ENCODE measurements around the gene DEDD.
"Not testable (repeated sequence)": the region's sequence is repeated elsewhere in the genome, so short reads cannot be mapped to it uniquely, and the experiment has no call there.

The DEDD gene

GRCh38 chr1:161121834-161122233 lies 10.6 kb downstream of the DEDD start:
- DNase-seq = no peak

- DNase-seq = no peak
Measured at GRCh38 chr1:161121042-161121650, 11.3 kb downstream of the DEDD start.

- DNase-seq = peak; percentile 5
Measured at GRCh38 chr1:161119092-161119903, 13.2 kb downstream of the DEDD start.

GRCh38 chr1:161117759-161118581 lies 14.5 kb downstream of the DEDD start, which contains the start of the genes NIT1 and PFDN2:
TSS of gene NIT1 (plus strand) at chr1:161118105. CDS start at chr1:161118177, 72 bp downstream.
TSS of gene PFDN2 (minus strand) at chr1:161118037. CDS start at chr1:161118026, 11 bp downstream.
- DNase-seq = peak; percentile 94

GRCh38 chr1:161115961-161116360 lies 16.5 kb downstream of the DEDD start:
- not testable (repeated sequence) for DNase-seq

GRCh38 chr1:161115132-161115711 lies 17.2 kb downstream of the DEDD start:
- no peak for DNase-seq

- DNase-seq = no peak
Measured at GRCh38 chr1:161114556-161114955, 17.9 kb downstream of the DEDD start.

GRCh38 chr1:161113915-161114314 lies 18.6 kb downstream of the DEDD start:
- no peak for DNase-seq

GRCh38 chr1:161111527-161111926 lies 20.9 kb downstream of the DEDD start:
- DNase-seq = no peak

- no peak for DNase-seq
Measured at GRCh38 chr1:161111117-161111516, 21.4 kb downstream of the DEDD start.

GRCh38 chr1:161106431-161106830 lies 26.0 kb downstream of the DEDD start:
- no peak for DNase-seq

- DNase-seq = no peak
Measured at GRCh38 chr1:161100556-161100955, 31.9 kb downstream of the DEDD start.

GRCh38 chr1:161099090-161099802 lies 33.2 kb downstream of the DEDD start:
- DNase-seq = no peak

GRCh38 chr1:161098210-161099068 lies 34.0 kb downstream of the DEDD start, which contains the start of gene KLHDC9:
TSS of gene KLHDC9 (plus strand) at chr1:161098361. CDS start at chr1:161098536, 175 bp downstream.
- peak; percentile 92 for DNase-seq

GRCh38 chr1:161096530-161096929 lies 35.9 kb downstream of the DEDD start:
- no peak for DNase-seq

- DNase-seq = no peak
Measured at GRCh38 chr1:161096015-161096414, 36.5 kb downstream of the DEDD start.

GRCh38 chr1:161095230-161095629 lies 37.2 kb downstream of the DEDD start:
- no peak for DNase-seq

GRCh38 chr1:161094481-161094880 lies 38.0 kb downstream of the DEDD start:
- DNase-seq = no peak

GRCh38 chr1:161092621-161093028 lies 39.8 kb downstream of the DEDD start:
- no peak for DNase-seq

GRCh38 chr1:161091796-161092507 lies 40.5 kb downstream of the DEDD start:
- no peak for DNase-seq

Measured in retina (tissue), 1 donor.